ENCODE data around the gene CLP1. TPM values are rescaled to one million over a fixed set of nuclear protein-coding genes. Genes with fewer than 3 reads are reported as not detected.
"Not testable (repeated sequence)": the region's sequence is repeated elsewhere in the genome, so short reads cannot be mapped to it uniquely, and the experiment has no call there.

CLP1 gene
- total RNA-seq, 1 donor from 2014 or later = 10.6 TPM

DNA sequence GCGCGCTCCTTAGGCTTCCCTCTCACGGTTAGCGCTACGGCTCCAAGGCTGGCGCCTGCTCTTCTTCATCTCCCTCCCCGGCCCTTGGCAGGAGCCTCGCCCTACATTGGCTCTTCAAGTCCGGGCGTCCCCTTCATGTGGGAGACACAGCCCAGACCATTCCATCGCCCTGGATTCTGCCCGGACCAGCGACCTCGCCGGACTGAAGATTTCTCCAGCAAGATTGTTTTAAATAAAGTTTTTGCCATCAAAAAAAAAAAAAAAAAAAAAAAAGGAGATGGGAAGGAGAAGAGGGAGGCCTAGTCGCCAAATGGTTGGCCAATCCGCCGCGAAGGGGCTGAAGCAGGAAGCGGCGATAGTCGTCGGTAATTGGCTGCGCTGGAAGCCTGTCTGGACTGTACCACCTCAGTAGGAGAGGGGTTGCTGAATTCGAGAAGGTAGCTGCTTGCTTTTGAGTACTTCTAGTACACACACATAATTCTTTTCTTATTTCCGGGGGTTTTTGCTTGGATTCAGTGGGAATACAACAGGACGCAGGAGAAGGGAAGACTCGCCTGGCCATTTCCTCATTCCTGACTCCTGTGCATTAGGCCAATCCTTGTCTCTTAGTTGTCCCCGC, 9.7 kb downstream of the CLP1 start:
- peak; percentile 86 for ATAC-seq

- ATAC-seq = peak; percentile 93
These were observed 10.3 kb downstream of the CLP1 start, which contains the start of gene ZDHHC5 for GRCh38 chr11:57667736-57668433. ZDHHC5 (plus strand) TSS chr11:57668114; CDS start chr11:57673091, 4,977 bp downstream.

DNA sequence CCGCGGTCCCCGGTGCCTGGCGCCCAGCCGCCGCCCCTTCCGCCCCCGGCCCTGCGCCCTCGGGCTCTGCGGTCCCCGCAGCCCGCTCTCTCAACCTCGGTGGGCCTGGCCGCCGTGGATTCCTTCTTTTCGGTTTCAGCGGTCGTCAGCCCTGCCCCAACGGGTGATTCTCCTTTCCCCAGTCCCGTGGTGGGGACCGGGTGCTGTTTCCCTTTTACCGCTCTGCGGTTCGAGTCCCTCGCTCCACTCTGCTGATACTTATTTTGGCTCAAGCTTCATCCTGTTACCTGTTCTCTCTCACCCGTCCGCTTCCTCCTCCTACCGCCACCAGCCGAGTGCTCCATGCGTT, 10.8 kb downstream of the CLP1 start:
- ATAC-seq = peak; percentile 3

GRCh38 chr11:57674251-57674650, 16.7 kb downstream of the CLP1 start:
- ATAC-seq = peak; percentile 69

GRCh38 chr11:57675176-57675941, 17.8 kb downstream of the CLP1 start:
- ATAC-seq = peak; percentile 32

GRCh38 chr11:57679396-57679795, 21.8 kb downstream of the CLP1 start:
- peak; percentile 96 for ATAC-seq

- ATAC-seq = peak; percentile 88
These were observed 23.0 kb downstream of the CLP1 start for GRCh38 chr11:57680552-57680874.

DNA sequence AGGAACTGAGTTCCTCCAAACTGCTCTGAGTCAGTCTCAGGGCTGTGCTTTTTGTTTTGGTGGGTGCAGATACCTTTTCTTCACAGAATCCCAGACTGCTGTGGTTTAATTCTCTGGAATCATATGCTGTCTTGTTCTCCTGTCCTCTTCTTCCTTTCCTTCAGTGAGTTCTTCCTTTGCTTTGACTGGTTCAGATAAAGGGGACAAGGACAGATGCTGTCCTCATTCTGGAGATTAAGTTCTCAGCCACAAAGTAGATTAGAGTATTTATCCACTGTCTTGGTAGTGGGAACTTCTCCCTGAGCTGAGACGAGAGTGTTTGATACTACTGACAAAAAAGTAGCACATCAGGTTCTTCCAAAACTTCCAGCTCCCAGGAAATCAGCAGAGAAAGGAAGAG, 23.6 kb downstream of the CLP1 start:
- ATAC-seq = no peak

GRCh38 chr11:57690474-57690873, 32.9 kb downstream of the CLP1 start:
- ATAC-seq = not testable (repeated sequence)

- peak; percentile 51 for ATAC-seq
These were observed 41.3 kb downstream of the CLP1 start for GRCh38 chr11:57698843-57699365.

DNA sequence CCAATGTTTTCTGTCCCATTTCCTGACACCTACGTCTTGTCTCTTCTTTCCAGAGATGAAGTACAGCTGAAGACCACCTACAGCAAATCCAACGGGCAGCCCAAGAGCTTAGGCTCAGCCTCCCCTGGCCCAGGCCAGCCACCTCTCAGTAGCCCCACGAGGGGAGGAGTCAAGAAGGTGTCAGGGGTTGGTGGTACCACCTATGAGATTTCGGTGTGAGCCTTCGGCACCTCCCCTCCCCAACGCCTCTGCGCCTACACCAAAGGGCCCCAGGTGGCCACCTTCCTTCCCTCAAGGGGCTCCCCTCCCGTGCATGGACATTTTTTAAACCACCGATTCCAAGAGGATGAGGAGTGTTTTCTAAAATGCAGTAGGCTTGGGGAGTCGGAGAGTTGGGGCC, 42.3 kb downstream of the CLP1 start:
- ATAC-seq = no peak

GRCh38 chr11:57700425-57700824, 42.9 kb downstream of the CLP1 start:
- ATAC-seq = no peak

- peak; percentile 65 for ATAC-seq
These were observed 45.8 kb downstream of the CLP1 start for GRCh38 chr11:57703341-57703740.

DNA sequence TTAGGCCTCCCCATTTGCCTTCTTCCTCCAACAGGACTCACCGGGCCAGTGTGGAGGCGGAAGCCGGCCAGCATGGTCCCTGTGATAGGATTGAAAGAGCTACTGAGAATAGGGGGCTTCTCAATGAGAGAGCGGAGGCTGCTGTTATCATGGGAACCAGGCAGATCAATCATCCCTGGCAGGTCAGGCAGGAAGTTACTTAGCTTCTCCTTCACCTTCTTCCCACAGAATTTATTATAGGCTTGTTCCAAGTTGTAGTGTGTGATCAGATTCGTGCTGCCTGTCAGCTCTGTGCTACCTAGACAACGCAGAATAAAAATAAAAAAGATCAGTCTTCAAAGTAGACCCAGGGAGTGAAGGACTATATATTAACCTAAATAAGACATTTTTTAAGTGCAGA, 47.4 kb downstream of the CLP1 start:
- no peak for ATAC-seq

DNA sequence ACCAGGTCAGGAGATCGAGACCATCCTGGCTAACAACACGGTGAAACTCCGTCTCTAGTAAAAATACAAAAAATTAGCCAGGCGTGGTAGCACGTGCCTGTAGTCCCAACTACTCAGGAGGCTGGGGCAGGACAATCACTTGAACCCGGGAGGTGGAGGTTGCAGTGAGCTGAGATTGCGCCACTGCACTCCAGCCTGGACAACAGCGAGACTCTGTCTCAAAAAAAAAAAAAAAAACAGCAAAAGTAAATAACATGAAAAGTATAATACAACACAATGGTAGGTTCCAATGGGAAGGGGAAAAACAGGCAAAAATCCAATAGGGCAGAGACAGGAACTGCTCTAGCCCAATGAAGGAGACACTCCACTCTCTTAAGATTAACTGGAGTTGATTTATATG, 47.9 kb downstream of the CLP1 start:
- not testable (repeated sequence) for ATAC-seq

DNA sequence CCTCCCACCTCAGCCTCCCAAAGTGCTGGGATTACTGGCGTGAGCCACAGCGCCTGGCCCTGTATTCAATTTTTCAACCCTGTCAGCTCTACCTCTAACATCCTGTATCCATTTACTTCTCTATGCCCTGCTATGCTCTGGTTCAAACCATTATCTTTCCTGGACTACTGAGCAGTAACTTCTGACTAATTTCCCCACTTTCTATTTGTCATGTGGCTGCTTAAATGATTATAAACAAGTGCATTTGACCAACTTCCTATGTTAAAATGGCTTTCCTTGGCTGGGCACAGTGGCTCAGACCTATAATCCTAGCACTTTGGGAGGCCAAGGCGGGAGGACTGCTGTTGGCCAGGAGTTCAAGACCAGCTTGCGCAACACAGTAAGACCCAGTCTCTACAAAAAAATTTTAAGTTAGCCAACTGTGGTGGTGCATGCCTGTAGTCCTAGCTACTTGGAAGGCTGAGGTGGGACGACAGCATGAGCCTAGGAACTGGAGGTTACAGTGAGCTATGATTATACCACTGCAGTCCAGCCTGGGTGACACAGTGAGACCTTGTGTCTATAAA, 52.3 kb downstream of the CLP1 start:
- ATAC-seq = no peak

Other genes with a start within 250 kb of the CLP1 start
- 28.2 TPM for gene SLC43A3, start 230.6 kb upstream of the CLP1 start, total RNA-seq
- gene RTN4RL2, start 197.2 kb upstream of the CLP1 start, total RNA-seq = 0.56 TPM
- gene SLC43A1, start 142.1 kb upstream of the CLP1 start, total RNA-seq = 1.00 TPM
- 43.6 TPM for gene TIMM10, start 127.0 kb upstream of the CLP1 start, total RNA-seq
- gene SMTNL1, start 120.2 kb upstream of the CLP1 start, total RNA-seq = not detected
- 36.9 TPM for gene UBE2L6, start 90.1 kb upstream of the CLP1 start, total RNA-seq
- gene SERPING1, start 60.1 kb upstream of the CLP1 start, total RNA-seq = 16.7 TPM
- gene YPEL4, start 7.8 kb upstream of the CLP1 start, total RNA-seq = not detected
- 122 TPM for gene ZDHHC5, start 10.4 kb downstream of the CLP1 start, total RNA-seq
- gene MED19, start 54.5 kb downstream of the CLP1 start, total RNA-seq = 12.8 TPM
- gene TMX2, start 54.8 kb downstream of the CLP1 start, total RNA-seq = 60.2 TPM
- gene SELENOH, start 83.7 kb downstream of the CLP1 start, total RNA-seq = 120 TPM
- not detected for gene BTBD18, start 94.1 kb downstream of the CLP1 start, total RNA-seq
- 323 TPM for gene CTNND1, start 104.0 kb downstream of the CLP1 start, total RNA-seq

Measured in esophagus mucosa (tissue), 1 donor.